HTERT RPE-1 (cell line): Measurements from ENCODE around the gene PPM1K.

Source experiments
- in situ Hi-C: fragments of 300-500 bp; cut with MboI; formaldehyde crosslinking; loops from 4 replicates; pipeline ENCODE4 v1.14.3; 2020; ENCODE audit warnings: low sequenced_read_pairs

The PPM1K gene

DNA sequence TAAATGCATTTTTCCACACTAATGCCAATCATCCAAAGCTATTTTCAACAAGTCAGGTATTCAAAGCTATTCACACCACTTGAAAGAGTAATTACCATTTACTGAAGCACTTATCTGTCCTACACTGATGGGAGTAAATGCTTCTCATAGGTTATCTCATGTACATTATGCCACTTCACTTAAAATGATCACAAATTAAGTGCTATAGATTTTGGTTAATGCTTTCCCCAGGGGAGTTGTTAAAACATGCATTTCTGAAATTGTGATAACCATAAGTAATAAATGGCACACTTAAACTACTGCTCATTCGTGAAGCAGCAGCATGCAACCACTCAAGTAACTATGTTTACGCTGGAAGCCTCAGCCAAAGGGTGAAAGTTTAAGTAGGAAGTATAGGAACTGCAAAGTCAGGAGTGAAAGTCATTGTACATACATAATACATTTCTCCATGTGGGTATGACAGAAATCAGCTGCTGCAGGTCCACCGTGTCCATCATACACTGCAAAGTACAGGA is 6.6 kb downstream of the PPM1K start:
- in situ Hi-C loops: no loop called here

DNA sequence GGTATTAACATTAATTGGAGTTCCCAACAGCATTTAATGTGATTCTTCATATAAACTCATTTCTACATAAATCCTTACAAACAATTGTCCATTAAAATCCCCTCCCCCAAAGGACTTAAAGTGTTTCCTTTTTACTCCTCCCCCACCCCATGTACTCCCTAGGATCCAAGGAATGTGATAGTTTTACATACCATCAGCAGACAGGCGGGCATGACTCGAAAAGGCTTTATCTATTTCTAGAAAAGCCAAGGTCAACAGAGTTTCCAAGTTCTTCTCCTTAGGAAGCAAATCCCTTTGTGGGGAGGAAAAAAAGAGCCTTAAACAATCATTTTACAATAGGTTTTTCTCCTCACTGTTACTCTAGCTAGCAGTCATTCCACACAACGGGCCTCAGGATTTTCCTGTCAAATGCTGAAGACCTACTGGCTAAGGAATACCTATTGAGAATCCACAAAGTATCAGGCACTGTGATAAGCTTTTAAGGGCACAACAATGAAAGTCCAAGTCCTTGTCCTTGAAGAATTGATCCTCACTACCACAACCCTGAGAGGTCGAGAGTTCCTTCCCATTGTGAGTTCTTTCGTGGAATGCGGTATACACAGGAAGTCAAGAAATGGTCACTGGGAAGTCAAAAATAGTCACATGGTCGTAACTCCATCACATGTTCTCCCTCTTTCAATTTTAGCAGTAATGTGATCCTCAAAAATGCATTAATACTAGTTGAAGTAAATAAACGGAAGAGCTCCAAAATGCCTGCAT is 7.2 kb downstream of the PPM1K start:
- in situ Hi-C loops: no loop called here

DNA sequence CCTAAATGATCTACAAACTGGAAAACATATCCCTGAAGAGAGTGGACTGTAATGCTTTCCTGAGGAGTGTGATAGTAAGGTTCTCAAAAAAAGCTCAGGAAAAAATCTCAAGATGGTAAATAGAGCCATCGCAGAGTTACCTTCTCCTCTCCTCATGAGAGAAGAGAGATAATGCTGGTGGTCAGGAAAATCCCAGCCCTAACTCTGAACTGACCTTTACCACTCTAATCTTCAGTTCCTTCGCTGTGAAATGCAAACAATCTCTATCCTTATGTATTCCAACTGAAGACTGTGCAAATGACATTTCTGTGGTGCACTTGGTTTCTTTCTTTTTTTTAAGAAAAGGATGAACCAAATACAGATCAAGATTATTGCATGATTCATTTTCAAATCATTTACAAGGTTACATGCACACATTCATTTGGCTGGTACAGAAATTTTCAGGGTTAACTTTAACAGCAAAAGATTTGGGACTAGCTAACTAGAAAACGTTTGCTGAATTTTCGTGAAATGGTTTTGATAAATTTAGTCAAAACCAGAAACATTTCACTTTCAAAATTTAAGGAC is 8.3 kb downstream of the PPM1K start:
- in situ Hi-C loops: no loop called here

DNA sequence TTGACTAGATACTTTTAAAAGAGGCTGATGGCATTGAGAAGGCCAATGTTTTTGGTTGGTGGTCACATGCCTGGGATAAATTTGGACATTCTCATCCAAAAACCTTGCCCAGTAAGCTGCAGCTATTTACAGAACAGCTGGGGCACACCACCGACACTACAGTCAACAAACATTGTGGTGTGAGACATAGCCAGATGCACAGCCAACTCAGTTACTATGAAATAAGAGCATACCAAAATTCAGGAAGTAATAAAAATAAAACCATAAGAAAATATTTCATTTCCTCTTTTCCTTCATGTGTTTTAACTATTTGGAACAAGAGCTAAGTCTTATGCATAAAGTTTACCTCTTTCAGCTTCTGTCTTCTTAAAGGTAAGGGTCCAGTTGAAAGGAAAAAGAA is 8.8 kb downstream of the PPM1K start:
- in situ Hi-C loops: no loop called here

DNA sequence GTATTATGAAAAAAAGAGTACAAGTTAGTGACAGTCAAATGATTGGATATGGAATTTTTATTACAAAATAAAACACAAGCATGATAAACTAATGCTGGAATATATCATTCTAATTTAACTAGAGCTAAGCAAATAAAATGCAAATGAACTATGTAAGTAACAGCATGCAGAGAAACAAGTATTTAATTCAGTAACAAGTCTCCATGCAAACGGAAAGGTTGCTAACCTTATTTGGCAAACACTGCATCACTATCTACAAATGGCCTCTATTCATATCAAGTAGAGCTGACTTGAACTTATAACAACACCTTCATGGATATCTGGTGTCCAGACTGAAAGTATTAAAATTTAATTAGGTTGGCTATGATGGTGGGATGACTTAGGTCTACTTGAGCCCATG is 15.4 kb downstream of the PPM1K start:
- in situ Hi-C loops: no loop called here

DNA sequence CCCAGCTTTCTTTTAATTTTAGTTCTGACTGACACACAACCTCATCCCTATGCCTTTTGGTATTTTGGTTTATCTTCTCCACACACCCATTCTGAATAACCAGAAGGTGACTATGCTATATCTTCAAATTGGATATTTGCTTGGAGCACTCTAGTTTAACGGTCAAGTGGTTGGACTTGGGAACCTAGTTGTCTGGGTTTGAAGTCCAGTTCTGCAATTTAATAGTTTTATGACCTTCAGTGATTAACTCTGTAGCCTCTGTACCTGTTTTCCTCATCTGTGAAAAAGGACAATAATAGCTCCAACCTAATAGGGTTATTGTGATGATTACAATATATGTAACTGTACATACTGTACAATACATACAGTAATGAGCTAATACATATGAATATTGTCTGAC is 20.0 kb downstream of the PPM1K start:
- in situ Hi-C loops: no loop called here

DNA sequence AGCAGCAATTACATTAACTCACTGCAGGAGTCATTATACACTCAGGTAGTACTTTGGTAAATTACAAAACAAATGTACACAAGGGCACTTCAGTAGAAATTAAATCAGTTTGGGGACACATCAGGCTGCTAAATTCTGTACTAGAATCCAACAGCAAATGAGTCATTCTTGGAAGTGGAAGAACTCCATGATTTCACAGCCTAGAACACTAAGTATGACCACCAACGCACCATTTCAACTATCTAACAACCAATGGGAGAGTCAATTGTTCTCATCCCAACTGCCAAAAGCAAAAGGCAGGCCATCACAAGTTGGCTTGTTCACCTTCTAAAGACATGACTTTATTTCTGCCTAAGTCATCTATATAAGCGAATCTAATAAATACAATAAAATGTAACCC is 26.6 kb downstream of the PPM1K start:
- in situ Hi-C loops: no loop called here

DNA sequence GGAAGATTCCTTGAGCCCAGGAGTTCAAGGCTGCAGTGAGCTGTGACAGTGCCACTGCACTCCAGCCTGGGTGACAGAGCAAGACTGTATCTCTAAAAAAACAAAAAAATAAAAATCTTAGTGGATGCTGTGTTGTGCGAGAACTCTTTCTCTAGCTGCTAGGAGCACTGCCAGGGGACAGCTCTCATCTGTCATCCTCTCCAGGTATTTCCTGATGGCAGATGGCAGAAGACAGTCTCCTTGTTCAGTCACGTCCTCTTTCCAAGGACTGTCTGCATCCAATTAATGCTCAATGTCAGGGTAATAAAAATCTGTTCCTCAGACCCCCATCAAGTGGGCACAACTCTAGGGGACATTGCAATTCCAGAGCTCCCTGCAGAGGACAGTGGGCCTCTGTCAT is 29.2 kb downstream of the PPM1K start:
- in situ Hi-C loops: no loop called here

DNA sequence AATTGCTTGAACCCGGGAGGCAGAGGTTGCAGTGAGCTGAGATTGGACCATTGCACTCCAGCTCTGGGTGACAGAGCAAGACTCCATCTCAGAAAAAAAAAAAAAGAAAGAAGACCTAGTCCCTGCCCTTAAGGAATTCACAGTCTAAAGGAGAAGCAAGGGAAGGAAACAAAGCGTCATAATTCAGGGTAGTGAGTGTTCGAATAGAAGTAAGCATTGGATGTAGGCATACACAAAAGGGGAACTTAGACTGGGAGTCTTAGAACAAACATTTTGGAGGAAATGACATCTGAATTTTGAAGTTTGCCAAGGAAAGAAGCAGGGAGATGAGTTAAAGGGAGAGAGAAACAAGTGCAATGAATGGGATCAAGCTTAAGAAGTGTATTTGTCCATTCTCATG is 32.4 kb downstream of the PPM1K start:
- in situ Hi-C loops: no loop called here

DNA sequence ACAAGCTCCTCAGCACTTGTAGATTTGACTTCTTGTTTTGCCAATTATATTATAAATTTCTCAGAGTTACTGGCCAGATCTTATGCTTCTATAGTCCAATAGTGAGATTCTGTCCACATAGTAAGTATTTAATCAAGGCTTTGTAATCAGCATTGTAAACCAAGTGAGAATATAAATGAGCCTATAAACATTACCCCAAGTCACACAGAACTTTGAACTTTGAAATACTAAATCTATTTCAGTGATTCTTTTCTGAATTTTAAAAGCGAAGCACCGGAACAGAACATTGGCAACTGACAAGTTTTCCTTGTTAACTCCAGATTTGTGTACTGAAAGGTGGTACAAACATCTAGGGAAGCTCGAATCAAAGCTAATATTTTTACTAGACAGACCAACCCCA is 37.2 kb downstream of the PPM1K start:
- in situ Hi-C loops: no loop called here

DNA sequence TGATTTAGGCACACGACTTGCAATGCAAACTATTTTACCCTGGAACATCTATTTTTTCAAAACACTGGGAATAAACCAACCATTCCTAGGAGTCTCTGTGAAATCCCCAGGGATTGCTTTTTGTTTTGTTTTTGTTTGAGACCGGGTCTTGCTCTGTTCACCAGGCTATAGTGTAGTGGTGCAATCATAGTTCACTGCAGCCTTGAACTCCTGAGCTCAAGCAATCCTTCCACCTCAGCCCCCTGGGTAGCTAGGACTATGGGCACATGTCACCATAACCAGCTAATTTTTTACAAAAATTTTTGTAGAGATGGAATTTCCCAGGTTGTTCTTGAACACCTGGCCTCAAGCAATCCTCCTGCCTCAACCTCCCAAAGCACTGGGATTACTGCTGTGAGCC is 37.8 kb downstream of the PPM1K start:
- in situ Hi-C loops: no loop called here

DNA sequence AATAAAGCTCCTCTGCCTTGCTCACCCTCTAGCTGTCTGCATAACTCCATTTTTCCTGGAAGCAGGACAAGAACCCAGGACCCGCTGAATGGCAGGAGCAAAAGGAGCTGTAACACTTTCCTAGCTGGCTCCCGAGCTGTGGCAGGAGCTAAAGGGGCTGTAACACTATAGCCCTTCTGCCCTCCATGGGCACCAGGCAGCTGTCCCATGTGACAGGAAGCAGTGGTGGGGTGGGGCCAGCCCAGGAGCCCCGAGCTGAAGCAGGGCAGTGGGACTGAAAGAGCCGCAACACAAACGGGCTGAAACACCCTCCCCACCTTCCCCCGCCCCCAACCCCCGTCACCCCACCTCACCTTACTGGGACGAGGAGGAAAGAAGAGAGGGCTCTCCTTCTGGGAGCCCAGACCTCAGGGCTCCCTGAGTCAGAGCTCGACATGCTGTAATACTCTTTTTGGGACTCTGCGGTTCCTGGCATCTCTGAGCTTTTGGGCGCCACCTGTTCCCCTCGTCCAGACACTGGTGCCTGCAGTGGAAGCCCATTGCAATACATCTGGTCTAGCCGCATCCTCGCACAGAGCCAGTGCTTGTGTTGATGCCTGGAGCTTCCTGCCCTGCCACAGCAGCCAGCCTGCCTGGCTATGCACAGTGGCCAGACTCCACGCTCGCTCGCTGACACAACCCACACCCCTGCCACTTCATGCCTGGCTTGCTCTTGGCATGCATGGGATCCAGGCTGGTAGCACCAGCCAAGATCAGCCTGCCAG is 39.4 kb downstream of the PPM1K start:
- in situ Hi-C loops: no loop called here

DNA sequence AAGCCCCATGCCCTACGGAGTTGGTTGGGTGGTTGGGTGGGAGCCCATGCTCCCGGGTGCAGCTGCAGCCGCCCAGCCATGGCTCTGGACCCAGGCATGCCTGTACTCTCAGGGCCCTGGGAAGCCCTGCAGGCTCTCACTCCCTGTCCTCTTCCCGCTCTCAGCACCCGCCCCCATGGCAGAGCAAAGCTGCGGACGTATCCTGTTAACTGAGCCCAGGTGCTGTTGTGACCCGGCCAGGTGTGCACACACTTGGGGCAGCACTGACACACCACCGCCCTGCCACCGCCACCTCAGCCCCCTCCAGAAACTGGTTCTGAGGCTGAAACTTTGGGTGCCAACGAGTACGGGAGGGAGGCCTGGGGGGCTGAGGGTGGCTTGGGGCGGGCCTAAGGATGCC is 40.3 kb downstream of the PPM1K start:
- in situ Hi-C loops: no loop called here

DNA sequence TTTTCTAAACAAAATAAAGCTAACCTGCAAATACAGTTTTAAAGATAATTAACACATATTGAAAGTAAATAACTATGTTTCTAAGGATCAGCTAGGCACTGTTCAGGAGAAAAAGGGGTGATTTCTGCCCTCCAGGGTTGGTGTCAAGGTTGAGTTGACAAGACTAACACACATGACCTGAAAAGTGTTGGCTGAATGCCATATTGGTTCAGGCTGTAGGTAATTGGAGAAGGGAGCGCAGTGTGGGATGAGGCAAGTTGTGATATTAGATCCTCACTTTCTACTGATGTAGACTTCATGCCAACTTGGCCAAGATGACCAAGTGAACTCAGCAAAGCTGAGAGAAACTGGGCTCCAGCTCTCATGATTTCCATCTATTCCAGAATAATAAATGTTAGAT is 42.2 kb downstream of the PPM1K start:
- in situ Hi-C loops: no loop called here

DNA sequence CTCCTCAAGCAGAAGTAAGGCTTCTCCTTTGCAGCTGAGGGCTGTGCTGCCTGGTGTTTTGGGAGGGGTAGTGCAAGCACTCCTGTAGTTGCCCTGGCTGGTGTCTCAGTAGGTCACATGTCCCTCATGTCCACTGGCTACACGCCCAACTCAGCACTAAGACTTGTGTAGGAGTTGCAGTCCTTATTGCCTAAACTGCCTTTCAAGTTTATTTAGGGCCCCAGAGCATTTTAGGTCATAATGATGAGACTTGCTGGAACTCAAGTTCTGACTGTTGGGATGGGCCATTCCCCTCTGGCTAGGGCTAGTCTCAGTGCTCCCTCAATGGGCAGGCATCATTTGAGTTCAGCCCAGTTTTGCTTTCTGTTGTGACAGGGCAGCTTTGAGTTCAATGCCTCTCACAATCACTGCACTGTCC is 44.1 kb downstream of the PPM1K start:
- in situ Hi-C loops: no loop called here

DNA sequence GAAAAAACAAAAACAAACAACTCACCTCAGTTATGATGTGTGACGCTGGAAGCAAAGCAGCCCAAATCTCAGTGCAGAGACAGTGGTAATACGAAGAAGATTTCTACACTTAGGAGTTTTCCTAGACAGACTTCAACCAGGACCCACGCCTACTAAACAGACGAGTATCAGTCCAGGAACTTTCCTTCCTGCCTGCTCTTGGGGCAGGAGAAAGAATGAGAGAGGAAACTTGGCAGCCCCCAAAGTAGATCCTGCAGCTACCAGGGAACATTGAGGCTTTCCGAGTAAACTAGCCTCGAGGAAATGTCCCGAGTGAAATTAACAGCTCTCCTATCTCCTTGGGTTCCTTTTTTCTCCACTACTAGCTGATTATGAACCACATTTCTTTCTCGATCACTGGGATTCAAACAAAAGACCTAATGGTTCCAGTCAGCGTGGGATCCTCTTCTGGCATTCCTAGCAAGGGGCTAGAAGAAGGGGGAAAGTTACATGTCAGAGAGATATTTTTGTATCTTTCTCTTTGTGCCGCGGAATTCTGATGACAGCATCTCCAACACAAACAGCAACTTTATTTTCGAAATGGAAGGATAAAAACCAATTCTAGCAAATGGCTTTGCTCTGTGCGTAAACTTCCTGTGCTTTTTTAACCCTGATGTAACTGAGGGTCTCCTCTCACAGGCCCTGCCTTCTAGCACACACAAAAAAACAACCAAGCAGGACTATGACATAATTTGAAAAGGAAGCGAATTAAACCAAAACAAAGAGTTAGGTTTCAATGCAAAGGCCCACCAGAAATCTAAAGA is 53.2 kb downstream of the PPM1K start:
- in situ Hi-C loops: no loop called here

DNA sequence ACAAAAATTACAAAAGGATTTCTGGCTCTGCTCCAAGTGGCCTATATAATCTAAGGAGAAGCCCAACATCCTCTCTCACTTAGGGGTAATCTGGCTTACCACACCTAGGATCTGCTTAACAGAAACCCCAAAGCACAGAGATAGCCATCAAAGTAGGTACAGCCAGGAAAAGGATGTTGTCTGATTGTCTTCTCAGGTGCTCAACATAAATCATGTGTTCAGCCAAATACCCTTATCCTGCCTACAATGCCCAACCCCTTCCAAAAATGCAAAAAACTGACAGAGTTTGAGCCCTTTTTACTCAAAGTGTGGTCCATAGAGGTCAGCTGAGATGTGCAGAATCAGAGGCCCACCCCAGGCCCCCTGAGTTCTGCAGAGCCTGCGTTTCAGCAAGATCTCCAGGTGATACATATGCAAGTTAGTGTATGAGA is 53.9 kb downstream of the PPM1K start:
- in situ Hi-C loops: no loop called here

DNA sequence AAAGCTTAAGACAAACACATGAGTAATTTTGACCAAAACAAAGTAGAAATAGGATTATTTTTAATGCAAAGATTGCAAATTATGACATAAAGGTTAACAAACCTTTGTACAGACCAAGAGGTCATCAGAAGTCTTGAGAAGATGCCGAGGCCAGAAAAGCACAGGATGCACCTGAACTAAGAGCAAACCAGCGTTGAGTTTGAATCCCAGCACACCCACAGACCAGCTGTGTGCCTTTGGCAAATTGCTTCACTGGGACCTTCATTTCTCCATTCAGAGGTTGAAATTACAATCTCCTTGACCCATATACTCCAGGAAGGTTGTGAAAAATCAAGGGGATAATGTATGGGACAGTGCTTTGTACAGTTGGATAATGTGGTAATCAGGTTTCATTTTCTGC is 56.6 kb downstream of the PPM1K start:
- in situ Hi-C loops: no loop called here

DNA sequence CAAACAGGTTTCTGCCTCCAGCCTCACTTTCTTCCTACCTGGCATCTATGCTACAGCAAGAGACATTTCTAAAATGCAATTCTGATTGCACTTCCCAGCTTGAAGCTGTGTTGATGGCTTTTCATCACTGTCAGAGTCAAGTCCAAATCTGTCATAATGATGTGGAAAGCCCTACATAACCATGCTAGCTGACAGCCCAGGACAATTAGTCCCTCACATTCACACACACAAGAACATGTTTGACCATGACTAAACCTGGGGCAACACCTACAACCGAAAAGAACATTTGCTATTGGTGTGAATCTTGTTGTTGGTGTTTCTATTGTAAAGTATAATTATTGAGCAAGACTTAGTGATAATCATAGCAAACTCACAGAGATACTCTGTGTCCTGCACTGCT is 58.2 kb downstream of the PPM1K start:
- in situ Hi-C loops: no loop called here

DNA sequence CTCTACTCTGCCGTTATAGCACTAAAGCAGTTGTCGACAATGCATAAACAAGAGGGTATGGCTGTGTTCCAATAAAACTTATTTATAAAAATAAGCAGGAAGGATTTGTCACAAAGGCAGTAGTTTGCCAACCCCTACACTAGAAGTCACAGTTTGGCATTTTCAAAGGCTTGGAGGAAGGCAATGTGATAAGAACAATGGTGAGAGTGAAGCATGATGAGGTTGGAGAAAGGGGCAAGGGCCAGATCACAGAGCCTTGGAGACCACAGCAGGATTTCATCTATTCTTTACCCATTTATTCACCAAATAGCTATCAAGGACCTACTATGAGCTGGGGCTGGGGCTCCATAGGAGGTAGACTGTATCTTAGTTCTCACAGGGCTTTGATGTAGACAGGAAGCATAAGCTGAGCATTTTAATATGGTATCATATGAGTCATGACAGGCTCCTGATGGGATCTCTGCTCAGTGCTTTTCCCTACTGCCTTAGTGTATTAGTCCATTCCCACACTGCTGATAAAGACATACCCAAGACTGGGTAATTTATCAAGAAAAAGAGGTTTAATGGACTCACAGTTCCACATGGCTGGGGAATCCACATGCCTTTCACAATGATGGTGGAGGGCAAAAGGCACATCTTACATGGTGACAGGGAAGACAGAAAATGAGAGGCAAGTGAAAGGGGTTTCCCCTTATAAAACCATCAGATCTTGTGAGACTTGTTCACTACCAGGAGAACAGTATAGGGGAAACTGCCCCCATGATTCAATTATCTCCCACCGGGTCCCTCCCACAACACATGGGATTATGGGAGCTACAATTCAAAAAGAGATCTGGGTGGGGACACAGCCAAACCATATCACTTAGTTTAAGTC is 58.9 kb downstream of the PPM1K start:
- in situ Hi-C loops: no loop called here
